Adipocyte (in vitro differentiated cells): ENCODE data around the gene CDC42EP4.
"Not testable (repeated sequence)": the region's sequence is repeated elsewhere in the genome, so short reads cannot be mapped to it uniquely, and the experiment has no call there.

Source experiments
- DNase-seq: peaks from one replicate; pipeline ENCODE4 v3.0.0-alpha.2; 2015; ENCODE audit warnings: low read depth
- H3K27me3 ChIP-seq: replicated peaks from 2 replicates; pipeline ENCODE4 v1.7.0; 2013; ENCODE audit warnings: mild to moderate bottlenecking, low read length, moderate library complexity; ENCODE audit not compliant: control insufficient read depth, insufficient read depth
- H3K36me3 ChIP-seq: 2 replicates; pipeline ENCODE4 v1.7.0; 2013; ENCODE audit warnings: low read length, mild to moderate bottlenecking, moderate library complexity; ENCODE audit not compliant: control insufficient read depth, insufficient read depth, severe bottlenecking
- H3K4me1 ChIP-seq: 2 replicates; pipeline ENCODE4 v1.7.0; 2013; ENCODE audit warnings: mild to moderate bottlenecking, low read length, moderate library complexity; ENCODE audit not compliant: control insufficient read depth, insufficient read depth
- H3K4me3 ChIP-seq: 2 replicates; pipeline ENCODE4 v1.7.0; 2013; ENCODE audit warnings: mild to moderate bottlenecking, low read length, moderate library complexity
- H3K9ac ChIP-seq: 2 replicates; pipeline ENCODE4 v1.7.0; 2013; ENCODE audit warnings: mild to moderate bottlenecking, low read length, moderate library complexity
- H3K9me3 ChIP-seq: 2 replicates; pipeline ENCODE4 v1.7.0; 2013; ENCODE audit warnings: mild to moderate bottlenecking, low read length, moderate library complexity; ENCODE audit not compliant: control insufficient read depth

CDC42EP4 gene

DNA sequence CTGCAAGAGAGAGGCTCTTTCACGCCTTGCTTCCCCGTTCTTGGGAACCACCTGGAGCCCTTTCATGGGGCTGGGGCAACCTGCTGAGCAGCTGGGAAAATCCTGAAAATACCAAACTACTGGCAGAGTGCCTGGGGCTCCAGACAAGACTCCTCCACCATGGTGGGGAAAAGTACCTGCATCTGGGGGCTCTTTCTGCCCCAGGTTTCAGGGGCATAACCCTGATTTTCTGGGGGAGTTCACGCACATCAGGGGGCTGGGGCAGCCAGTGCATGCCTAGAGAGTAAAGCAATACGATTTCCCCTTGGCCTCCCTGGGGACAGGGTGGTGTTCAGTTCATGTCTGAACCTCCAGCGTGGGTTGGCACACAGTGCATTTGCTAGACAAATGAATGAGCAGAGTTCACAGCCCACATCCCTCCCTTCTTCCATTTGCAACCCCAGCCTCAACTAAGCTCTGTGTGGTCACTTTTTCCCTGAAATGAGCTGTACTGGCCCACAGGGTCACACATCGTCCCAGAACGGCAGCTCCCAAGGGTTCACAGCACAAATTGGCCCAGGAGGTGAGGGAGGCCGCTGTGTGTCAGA, 5.2 kb upstream of the CDC42EP4 start:
- no peaks in the 10 kb centered on the region for H3K36me3 ChIP-seq
- peak overlapping the region; percentile 53 for H3K9ac ChIP-seq
- H3K27me3 ChIP-seq, result no peaks in the 10 kb centered on the region
- H3K9me3 ChIP-seq, result no peaks in the 10 kb centered on the region
- peak; percentile 67 for DNase-seq
- peak overlapping the region; percentile 8 for H3K4me3 ChIP-seq
- H3K4me1 ChIP-seq, result peaks cover 34% of the 10 kb centered on the region

DNA sequence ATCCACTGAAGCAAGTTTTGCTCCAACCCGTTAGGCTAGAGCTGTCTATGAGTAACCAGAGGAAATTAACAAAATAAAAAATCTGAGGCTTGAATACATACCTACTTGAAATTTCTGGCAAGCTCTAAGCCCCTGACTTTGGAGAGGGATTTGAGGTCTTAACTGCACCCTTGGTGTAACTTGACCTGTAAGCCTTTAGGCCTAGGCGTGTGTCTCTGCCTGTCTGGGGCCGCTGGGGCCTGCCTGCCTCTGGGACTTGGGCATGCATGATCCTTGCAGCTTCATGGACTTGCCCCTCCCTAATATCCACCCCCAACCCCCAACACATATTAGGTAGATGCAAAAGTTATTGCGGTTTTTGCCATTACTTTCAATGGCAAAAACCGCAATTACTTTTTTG, 3.7 kb upstream of the CDC42EP4 start:
- no peaks in the 10 kb centered on the region for H3K36me3 ChIP-seq
- no peaks in the 10 kb centered on the region for H3K9me3 ChIP-seq
- DNase-seq, result no peak
- H3K4me3 ChIP-seq, result no peak overlapping the region
- H3K27me3 ChIP-seq, result no peaks in the 10 kb centered on the region
- peaks cover 34% of the 10 kb centered on the region for H3K4me1 ChIP-seq
- no peak overlapping the region for H3K9ac ChIP-seq

DNA sequence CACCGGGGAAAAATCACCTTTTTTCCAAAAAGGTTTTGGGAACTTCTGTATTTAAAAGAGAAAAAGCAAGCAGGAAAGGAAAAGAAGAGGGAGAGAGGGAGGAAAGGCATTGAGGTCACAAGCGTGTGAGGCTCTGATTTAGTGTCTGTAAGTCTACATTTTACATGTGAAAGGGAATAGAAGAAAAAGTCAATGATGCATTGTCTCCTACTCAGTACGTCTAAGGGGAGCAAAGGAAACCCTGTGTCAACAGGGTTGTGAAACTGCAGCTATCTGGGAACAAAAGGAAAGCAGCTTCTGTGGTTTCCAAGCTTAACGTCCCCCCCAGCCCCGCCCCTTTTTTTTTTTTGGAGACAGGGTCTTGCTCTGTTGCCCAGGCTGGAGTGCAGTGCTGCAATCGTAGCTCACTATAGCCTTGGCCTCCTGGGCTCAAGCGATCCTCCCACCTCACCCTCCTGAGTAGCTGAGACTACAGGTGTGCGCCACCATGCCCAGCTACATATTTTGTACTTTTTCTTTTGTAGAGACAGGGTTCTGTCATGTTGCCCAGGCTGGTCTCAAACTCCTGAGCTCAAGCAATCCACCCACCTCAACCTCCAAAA, 1.8 kb upstream of the CDC42EP4 start:
- Histone ChIP-seq H3K36me3 (no peaks in the 10 kb centered on the region), H3K4me3 (no peak overlapping the region), H3K27me3 (no peaks in the 10 kb centered on the region), H3K4me1 (peaks cover 37% of the 10 kb centered on the region), H3K9me3 (no peaks in the 10 kb centered on the region), H3K9ac (no peak overlapping the region)
- no peak for DNase-seq

DNA sequence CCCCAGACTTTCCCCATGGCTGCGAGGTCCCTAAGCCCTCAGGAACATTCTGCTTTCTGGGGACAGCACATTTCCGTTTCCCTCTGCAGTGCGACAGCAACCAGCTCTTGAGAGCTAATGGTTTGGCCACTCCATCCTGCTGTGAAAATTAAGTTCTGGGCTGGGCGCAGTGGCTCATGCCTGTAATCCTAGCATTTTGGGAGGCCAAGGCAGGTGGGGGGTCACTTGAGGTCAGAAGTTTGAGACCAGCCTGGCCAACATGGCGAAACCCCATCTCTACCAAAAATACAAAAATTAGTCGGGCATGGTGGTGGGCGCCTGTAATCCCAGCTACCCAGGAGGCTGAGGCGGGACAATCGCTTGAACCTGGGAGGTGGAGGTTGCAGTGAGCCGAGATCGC, 1.1 kb upstream of the CDC42EP4 start:
- peak overlapping the region; percentile 96 for H3K4me3 ChIP-seq

DNA sequence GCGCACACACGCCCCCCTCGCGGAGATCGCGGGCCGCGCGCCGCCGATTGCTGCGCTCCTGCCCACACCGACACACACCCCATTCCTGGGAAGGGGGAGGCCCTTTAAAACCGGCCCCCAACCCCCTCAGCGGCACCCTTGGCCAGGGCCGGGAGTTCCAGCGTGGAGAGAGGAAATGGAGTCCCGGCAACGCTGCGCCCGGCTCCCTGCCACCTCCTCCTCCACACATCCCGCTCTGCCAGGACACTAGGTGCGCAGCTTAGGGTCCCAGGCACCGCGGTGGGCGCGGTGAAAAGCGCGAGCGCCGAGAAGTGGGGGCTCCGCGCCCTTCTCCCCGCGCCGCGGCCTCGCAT, 397 bp downstream of the CDC42EP4 start:
- H3K27me3 ChIP-seq, result no peaks in the 10 kb centered on the region
- peaks cover 8% of the 10 kb centered on the region for H3K36me3 ChIP-seq
- no peak for DNase-seq

More for the DNA sequence above, 1.1 kb upstream of the CDC42EP4 start:
- not testable (repeated sequence) for H3K27me3 ChIP-seq, H3K36me3 ChIP-seq, DNase-seq, H3K9me3 ChIP-seq
- Histone ChIP-seq H3K9ac (peak overlapping the region; percentile 98), H3K4me1 (peaks cover 39% of the 10 kb centered on the region)

DNA sequence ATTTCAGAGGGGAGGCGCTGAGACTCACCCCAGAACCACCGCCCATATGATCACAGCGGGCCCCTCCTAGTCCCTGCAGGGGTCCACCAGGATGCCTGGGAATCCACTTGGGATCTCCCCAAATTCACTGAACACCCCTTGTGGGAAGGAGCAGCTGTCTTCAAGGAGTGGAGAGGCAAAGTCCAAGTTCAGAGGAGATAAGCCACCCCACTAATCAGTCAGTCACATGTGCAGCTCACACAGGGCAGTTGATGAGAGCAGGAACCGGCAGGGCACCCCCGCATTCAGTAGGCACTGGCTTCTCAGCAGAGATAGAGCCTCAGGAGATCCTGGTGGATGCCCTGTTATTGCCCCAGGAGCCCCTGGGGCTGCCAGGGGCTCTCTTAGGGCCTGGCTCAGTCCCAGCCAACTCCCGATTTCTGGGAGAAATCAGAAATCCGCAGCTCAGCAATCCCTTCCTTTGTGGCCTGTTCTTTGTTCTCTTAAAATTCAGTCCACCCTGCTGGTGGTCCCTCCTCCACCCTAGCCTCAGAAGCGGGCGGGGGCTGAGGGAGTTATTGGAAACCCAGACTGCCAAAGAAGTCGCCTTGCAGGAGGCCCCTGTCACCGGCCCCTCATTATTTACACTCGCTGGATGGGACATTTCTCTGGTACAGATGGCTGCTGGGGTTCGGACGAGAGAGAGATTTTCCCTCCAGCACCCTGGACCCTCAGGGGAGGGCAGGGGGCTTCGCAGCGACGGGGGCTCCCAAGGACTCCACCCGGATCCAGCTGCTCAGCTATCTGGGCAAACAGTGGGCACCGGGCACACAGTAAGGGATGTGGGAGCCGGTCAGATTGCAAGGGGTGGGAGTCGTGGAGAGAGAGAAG, 1.8 kb downstream of the CDC42EP4 start:
- Histone ChIP-seq H3K9ac (peak overlapping the region; percentile 98), H3K9me3 (no peaks in the 10 kb centered on the region), H3K27me3 (no peaks in the 10 kb centered on the region), H3K36me3 (peaks cover 13% of the 10 kb centered on the region), H3K4me1 (peaks cover 54% of the 10 kb centered on the region), H3K4me3 (peak overlapping the region; percentile 96)
- DNase-seq, result no peak

More for the DNA sequence above, 397 bp downstream of the CDC42EP4 start:
- peak overlapping the region; percentile 98 for H3K9ac ChIP-seq
- peak overlapping the region; percentile 96 for H3K4me3 ChIP-seq
- H3K9me3 ChIP-seq, result no peaks in the 10 kb centered on the region
- peaks cover 39% of the 10 kb centered on the region for H3K4me1 ChIP-seq

DNA sequence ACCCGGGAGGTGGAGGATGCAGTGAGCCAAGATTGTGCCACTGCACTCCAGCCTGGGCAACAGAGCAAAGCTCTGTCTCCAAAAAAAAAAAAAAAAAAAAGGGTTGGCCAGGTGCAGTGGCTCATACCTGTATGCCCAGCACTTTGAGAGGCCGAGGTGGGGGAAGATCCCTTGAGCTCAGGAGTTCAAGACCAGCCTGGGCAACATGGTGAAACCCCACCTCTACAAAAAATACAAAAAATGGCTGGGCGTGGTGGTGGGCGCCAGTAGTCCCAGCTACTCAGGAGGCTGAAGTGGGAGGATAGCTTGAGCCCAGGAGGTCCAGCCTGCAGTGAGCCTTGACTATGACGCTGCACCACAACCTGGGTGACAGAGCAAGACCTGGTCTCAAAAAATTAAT, 2.8 kb downstream of the CDC42EP4 start:
- H3K27me3 ChIP-seq, DNase-seq, H3K9me3 ChIP-seq: not testable (repeated sequence)
- peaks cover 60% of the 10 kb centered on the region for H3K4me1 ChIP-seq
- H3K4me3 ChIP-seq, result peak overlapping the region; percentile 96
- H3K36me3 ChIP-seq, result peaks cover 13% of the 10 kb centered on the region
- peak overlapping the region; percentile 98 for H3K9ac ChIP-seq

DNA sequence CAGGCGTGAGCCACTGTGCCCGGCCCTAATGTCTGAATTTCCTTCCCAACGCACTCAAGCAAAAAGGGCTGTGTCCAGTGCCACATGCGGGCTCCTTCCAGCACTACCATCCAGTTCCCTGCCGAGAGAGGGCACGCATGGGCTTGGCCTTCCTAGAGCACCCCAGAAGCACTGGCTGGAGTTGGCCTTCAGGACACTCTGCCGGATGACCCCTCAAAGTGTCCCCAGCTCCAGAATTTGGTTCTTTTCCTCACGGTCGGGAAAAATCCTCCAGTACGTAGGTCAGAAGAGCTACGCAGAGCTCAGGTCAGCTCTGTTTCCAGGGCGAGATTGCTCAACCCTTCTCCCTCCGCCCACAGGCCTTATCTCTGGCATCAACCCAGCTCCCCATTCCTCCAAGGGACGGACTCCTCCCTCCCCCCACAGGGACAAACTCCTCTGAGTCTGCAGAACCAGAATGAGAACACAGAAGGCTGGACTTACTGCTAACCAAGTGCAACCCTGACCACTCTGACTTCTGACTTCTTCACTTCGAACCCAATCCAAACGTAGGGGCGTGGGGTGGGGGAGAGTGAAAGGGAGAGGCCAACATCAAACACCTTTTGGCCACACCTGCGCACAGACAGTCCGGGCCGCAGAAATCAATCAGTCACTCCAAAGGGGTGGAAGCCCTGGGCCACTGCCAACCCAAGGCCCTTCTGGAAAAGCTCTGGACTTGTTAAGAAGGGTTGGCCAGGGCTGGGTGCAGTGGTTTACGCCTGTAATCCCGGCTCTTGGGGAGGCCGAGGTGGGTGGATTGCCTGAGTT, 3.6 kb downstream of the CDC42EP4 start:
- Histone ChIP-seq H3K9ac (peak overlapping the region; percentile 98), H3K4me3 (peak overlapping the region; percentile 96), H3K9me3 (no peaks in the 10 kb centered on the region), H3K36me3 (peaks cover 13% of the 10 kb centered on the region), H3K4me1 (peaks cover 64% of the 10 kb centered on the region), H3K27me3 (no peaks in the 10 kb centered on the region)
- DNase-seq, result peak; percentile 93

DNA sequence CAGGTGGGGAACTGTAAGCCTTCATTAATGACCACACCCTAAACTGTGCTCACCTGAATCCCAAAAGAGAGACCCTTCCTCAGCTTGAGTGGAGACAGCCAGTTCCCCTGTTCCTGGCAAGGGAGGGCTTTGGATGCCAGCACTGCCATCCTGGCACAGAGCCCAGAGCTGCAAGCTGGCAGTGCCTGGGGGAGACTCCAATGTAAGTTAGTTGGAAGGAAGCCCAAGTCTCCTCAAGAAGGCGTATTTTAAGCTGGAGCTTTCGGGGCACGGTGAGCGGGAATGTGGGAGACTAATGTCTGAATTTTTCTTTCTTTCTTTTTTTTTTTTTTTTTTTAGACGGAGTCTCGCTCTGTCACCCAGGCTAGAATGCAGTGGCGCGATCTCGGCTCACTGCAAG, 4.7 kb downstream of the CDC42EP4 start:
- Histone ChIP-seq H3K9ac (no peak overlapping the region), H3K4me3 (peak overlapping the region; percentile 10), H3K4me1 (peaks cover 60% of the 10 kb centered on the region), H3K9me3 (no peaks in the 10 kb centered on the region), H3K36me3 (peaks cover 13% of the 10 kb centered on the region), H3K27me3 (no peaks in the 10 kb centered on the region)
- DNase-seq, result no peak

DNA sequence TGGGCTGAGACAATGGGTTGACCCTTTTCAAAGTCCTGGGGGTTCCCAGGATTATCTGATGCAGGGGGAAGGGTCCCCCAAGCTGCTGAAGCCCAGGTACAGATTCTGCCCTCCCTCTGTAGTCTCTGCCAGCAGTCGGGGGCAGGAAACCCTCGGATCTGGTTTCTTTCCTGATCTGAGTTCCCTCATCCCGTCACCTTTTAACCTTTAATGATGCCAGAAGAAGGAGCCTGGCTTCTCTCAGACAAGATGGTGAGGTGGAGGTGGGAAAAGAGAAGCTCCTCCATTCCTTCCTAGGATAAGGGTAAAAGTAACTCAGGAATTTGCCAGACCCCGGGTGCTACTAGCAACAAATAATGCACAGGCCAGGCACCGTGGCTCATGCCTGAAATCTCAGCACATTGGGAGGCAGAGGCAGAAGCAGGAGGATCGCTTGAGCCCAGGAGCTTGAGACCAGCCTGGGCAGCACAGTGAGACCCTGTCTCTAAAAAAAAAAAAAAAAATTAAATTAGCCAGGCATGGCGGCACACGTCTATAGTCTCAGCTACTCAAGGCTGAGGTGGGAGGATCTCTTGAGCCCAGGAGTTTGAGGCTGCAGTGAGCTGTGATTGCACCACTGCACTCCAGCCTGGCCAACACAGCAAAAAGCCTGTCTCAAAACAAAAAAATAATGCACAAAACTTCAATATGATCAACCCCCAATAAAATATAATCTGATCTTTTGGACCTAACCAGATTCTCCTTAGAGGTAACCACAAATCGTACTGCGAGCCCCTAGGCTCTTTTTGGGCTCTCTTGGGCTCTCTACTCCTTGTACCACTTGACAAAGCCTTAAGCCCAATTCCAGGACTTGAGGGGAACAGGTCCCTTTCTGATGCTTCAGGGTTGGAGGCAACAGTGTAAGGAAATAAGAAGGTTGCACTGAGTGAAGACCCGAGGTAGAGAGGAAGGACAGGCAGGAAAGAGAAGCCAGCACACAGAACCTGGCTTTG, 5.7 kb downstream of the CDC42EP4 start:
- Histone ChIP-seq H3K4me1 (peaks cover 70% of the 10 kb centered on the region), H3K4me3 (peak overlapping the region; percentile 72), H3K27me3 (no peaks in the 10 kb centered on the region), H3K9ac (peak overlapping the region; percentile 83), H3K36me3 (peaks cover 13% of the 10 kb centered on the region), H3K9me3 (no peaks in the 10 kb centered on the region)
- no peak for DNase-seq
